Stimulated activated CD8-positive, alpha-beta memory T cell treated with anti-CD3 and anti-CD28 coated beads, Interleukin-7, amount 100 ng/mL, for 48 hours (primary cell): Measurements from ENCODE around the gene SOD1.

Source experiments
- DNase-seq, 2 donors: peaks; one replicate each; pipeline ENCODE4 v3.0.0-alpha.2; 2020; ENCODE audit warnings: low read depth in 1 of 2; ENCODE audit errors: extremely low read depth in 1 of 2

SOD1 gene

DNA sequence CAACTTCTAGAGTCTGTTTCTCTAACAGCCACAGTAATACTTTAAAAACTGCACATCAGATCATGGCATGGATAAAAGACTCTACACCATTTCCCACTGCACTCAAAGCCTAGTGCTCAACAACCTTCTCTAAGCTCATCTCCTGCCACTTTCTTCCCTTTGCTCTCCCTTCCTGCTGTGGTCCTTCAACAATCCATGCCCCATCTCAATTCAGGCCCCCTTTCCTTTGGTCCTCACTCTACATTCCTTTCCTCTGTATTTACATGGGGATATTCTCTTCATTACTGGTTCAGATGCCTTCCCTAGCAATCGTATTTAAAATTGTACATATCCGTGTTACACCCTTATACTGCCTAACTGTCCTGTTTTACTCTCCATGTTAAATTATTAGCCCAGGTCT is 19.0 kb downstream of the SOD1 start:
- no peak for DNase-seq

DNA sequence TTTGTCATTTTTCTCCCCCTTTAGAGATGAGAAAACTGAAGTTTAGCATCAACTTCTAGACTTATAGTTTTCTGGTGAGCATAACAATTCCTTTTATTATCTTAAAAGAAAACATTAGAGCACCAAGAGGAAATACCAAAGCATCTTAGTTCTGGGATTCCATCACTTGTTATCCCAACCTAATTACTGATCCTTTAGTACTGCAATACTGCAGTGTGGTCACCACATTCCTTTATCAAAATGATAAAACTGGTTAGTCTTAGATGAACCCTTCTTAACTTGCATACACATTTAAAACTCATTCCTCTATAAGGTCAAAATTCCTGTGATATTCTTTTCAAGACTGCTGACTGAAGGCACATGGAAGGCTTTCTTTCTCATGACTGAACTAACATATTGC is 23.1 kb downstream of the SOD1 start:
- DNase-seq, result no peak

- DNase-seq, result no peak
Measured at GRCh38 chr21:31683029-31683428, 23.5 kb downstream of the SOD1 start.

GRCh38 chr21:31684918-31685317 is 25.4 kb downstream of the SOD1 start:
- no peak for DNase-seq

DNA sequence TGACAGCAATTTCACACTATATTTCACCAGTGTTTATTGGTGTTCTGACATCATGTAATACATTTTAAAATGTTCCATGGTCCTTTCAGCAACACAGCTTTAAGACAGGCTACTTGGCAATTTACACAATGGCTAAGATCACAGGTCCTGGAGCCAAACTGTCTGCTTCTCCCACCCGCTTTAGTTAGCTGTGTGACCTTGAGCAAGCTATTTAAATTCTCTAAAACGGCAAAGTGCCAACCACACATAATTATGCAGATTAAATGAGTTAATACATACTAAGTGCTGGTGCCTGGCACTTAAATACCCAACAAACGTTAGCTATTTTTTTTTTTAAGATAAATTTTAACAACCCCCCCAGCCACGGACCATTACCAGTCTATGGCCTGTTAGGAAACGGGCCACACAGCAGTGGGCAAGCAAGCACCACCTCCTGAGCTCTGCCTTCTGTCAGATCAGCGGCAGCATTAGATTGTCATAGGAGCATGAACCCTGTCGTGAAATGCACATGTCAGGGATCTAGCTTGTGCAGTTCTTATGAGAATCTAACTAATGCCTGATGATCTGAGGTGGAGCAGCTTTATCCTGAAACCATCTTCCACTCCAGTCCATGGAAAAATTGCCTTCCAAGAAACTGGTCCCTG is 26.9 kb downstream of the SOD1 start:
- DNase-seq, result no peak

DNA sequence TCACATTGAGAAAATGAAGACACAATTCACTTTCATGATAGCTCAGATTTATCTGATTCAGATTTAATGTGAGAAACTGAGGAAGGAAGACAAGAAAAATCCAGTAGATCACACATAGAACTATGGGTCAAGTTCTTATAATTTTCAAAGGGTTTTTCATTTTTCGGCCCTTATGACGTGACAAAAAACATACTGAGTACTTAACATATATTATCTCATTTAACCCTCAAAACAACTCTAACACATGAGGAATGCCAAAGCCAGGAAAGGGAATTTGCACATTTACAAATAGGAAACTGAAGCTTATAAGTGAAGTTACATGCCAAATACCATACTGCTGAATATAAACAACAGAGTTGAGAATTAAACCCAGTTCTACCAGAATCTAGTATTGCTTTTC is 27.6 kb downstream of the SOD1 start:
- DNase-seq, result no peak

- no peak for DNase-seq
Measured at GRCh38 chr21:31688603-31689368, 29.3 kb downstream of the SOD1 start.

- DNase-seq, result no peak
Measured at GRCh38 chr21:31693222-31693621, 33.7 kb downstream of the SOD1 start.

DNA sequence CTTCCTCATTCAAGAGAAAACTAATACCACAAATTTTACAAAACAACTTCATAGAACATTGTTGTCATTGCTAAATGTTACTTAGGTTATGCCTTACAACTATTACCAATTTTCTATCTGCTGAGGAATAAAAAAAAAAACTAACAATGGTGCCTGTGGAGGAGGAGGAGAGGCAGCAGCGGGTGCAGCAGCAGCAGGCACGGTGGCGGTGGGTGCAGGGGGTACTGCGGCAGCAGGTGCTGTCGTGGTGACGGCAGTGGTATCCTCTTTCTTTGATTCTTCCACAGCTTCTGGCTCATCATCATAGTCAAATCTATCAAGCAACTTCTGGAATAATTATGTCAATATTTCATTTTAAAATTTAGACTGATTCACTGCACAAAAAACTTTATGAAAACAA is 36.9 kb downstream of the SOD1 start:
- DNase-seq, result no peak

GRCh38 chr21:31698461-31698860 is 39.0 kb downstream of the SOD1 start:
- DNase-seq, result no peak

- DNase-seq, result no peak
Measured at GRCh38 chr21:31700040-31700439, 40.5 kb downstream of the SOD1 start.

GRCh38 chr21:31706562-31706961 is 47.1 kb downstream of the SOD1 start:
- no peak for DNase-seq

DNA sequence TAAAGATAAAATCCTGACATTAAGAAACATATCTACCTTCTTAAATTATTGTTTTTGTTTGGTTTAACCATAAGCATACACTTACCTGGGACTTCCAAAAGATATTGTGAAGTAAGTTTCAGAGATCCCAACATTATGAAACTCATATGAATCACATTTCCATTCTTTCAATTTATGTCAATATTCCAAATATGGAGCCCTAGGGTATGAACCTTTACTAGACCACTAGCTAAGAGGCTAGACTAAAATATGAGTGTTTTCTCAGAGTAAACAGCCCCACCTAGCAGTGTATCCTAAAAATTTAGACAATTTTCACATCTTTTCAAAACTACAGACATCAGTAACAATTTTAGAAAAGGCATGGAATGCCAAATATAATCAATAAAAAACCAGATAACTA is 48.0 kb downstream of the SOD1 start:
- no peak for DNase-seq

DNA sequence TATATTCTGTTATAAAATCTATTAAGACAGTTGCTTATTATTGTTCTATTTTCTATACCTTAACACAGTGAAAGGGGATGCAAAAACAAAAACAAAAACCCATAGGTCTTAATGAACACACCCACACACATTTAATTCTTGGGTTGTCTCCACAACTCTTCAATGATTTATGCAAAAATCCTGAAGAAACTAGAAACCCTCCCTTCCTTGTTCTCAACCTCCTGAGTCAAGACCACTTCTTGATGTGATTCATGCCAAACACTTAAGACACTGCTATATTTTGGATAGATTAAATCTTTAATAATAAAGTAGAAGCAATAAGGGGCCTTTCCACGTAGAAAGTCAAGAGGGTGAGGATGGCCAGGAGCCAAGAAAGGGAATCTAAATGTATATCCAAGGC is 49.0 kb downstream of the SOD1 start:
- DNase-seq, result no peak

GRCh38 chr21:31710586-31710985 is 51.1 kb downstream of the SOD1 start:
- no peak for DNase-seq

GRCh38 chr21:31711326-31711725 is 51.8 kb downstream of the SOD1 start:
- DNase-seq, result no peak

GRCh38 chr21:31711745-31712285 is 52.3 kb downstream of the SOD1 start:
- DNase-seq, result no peak

DNA sequence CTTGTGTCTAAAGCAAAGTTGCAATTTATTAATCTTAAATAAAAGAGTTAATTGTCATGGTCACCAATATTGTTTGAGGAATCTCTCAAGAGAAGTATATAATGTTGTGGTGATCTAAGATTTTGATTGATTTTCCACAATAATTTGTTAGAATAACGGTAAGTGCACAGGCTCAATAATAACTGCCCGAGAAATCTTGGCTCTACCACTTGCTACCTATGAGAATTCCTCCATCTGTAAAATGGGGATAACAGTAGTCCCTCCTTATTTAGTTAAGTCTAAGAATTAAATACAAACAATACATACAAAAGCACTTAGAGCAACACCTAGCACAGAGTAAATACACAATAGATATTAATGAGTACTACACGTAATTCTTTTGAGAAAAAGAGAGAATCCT is 53.6 kb downstream of the SOD1 start:
- no peak for DNase-seq

- no peak for DNase-seq
Measured at GRCh38 chr21:31713973-31714740, 54.7 kb downstream of the SOD1 start.

DNA sequence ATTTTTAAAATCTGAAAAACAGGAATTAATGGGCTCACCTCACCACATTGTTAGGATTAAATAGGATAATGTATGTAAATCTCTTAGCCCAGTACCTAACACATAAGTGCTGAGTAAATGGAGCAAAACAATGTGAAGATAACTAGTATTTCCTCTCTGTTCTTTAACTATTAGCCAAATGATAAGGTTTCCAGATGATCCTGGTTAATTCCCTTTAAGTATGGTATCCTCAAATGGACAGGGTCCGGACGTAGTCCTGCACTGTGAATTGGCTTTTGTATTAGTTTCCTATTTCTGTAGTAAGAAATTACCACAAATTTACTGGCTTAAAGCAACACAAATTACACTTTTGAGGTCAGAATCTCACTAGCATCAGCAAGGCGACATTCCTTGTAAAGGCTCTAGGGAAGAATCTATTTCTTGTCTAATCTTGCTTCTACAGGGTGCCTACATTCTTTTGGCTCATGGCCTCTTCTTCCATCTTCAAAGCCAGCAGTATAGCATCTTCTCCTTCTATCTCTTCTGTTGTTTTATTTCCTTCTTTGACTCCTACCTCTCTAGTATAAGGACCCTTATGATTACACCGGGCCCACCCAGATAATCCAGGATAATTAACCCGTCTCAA is 55.4 kb downstream of the SOD1 start:
- no peak for DNase-seq

DNA sequence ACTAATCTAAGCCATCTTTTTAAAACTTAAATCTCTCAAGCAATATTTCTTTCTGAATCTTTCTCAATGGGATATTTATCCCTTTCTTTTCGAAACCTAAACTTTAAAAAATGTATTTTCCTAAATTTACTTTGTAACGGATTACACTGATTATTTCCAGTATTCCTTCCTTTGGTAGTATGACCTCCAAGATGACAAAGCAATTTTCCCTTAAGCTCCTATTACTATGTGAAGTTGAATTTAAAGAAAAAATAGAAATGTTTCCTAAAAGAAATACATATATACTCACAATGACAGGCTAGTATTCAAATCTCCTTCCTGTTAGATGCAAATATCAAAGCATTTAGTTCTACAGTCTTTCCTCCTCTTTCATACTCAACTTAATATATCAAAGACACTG is 56.6 kb downstream of the SOD1 start:
- DNase-seq, result no peak
